ENCODE results near the gene RTEL1.

GRCh38 chr20:63731410-63731809 is 73.3 kb downstream of the RTEL1 start:
- TF ChIP-seq CTCF (IDR thresholded peaks at IDR 0.05) (no peak), EZH2 (IDR thresholded peaks at IDR 0.05; ENCODE audit: borderline replicate concordance, insufficient read depth, low read depth, low read length, poor library complexity, severe bottlenecking) (no peak)
